Measurements from ENCODE around the gene NSUN6. TPM values are rescaled to one million over a fixed set of nuclear protein-coding genes. Genes with fewer than 3 reads are reported as not detected.
"Not testable (repeated sequence)": the region's sequence is repeated elsewhere in the genome, so short reads cannot be mapped to it uniquely, and the experiment has no call there.

NSUN6 gene
- total RNA-seq, 4 donors from 2014 or later: 2.4 to 3.8 (median 2.9) TPM

GRCh38 chr10:18649364-18649959, 1.9 kb downstream of the NSUN6 start:
- no peak overlapping the region for H3K27ac ChIP-seq
- intact Hi-C loops (cut with DNase I; ENCODE audit: low total_unique reads) (no loop called here), in situ Hi-C loops (cut with MboI; ENCODE audit: low sequenced_read_pairs in 4 of 4) (no loop called here)
- no peak for DNase-seq
- no peak for TF ChIP-seq POLR2A (IDR thresholded peaks at IDR 0.05)
- TF ChIP-seq CTCF (IDR thresholded peaks at IDR 0.05 in 4 of 5, conservative IDR thresholded peaks at IDR 0.05 in 1 of 5): no peak
- no peaks in the 10 kb centered on the region for H3K9me3 ChIP-seq
- no peak for ATAC-seq
- H3K36me3 ChIP-seq: peaks cover 0 to 15% of the 10 kb centered on the region in 2 donors
- H3K4me1 ChIP-seq: peaks cover 11 to 16% of the 10 kb centered on the region in 2 donors
- no peaks in the 10 kb centered on the region for H3K27me3 ChIP-seq
- peak overlapping the region in 1 of 4 donors; percentile 93 for H3K4me3 ChIP-seq

GRCh38 chr10:18647945-18648344, 3.4 kb downstream of the NSUN6 start:
- H3K27me3 ChIP-seq: no peaks in the 10 kb centered on the region
- H3K27ac ChIP-seq: no peak overlapping the region
- ATAC-seq (no peak), DNase-seq (no peak)
- TF ChIP-seq CTCF (IDR thresholded peaks at IDR 0.05 in 4 of 5, conservative IDR thresholded peaks at IDR 0.05 in 1 of 5) (no peak), POLR2A (IDR thresholded peaks at IDR 0.05) (no peak)
- peaks cover 0 to 15% of the 10 kb centered on the region in 2 donors for H3K36me3 ChIP-seq
- in situ Hi-C loops (cut with MboI; ENCODE audit: low sequenced_read_pairs in 4 of 4) (no loop called here), intact Hi-C loops (cut with DNase I; ENCODE audit: low total_unique reads) (no loop called here)
- H3K9me3 ChIP-seq: no peaks in the 10 kb centered on the region
- H3K4me1 ChIP-seq: peaks cover 11 to 16% of the 10 kb centered on the region in 2 donors
- H3K4me3 ChIP-seq: no peak overlapping the region

GRCh38 chr10:18647151-18647550, 4.2 kb downstream of the NSUN6 start:
- H3K4me3 ChIP-seq: no peak overlapping the region
- ATAC-seq (no peak), DNase-seq (no peak)
- H3K4me1 ChIP-seq: peaks cover 11 to 16% of the 10 kb centered on the region in 2 donors
- intact Hi-C loops (cut with DNase I; ENCODE audit: low total_unique reads) (no loop called here), in situ Hi-C loops (cut with MboI; ENCODE audit: low sequenced_read_pairs in 4 of 4) (no loop called here)
- H3K27me3 ChIP-seq: no peaks in the 10 kb centered on the region
- peaks cover 0 to 15% of the 10 kb centered on the region in 2 donors for H3K36me3 ChIP-seq
- TF ChIP-seq POLR2A (IDR thresholded peaks at IDR 0.05) (no peak), CTCF (IDR thresholded peaks at IDR 0.05 in 4 of 5, conservative IDR thresholded peaks at IDR 0.05 in 1 of 5) (no peak)
- no peaks in the 10 kb centered on the region for H3K9me3 ChIP-seq
- H3K27ac ChIP-seq: no peak overlapping the region

GRCh38 chr10:18639719-18640118, 11.7 kb downstream of the NSUN6 start:
- H3K4me3 ChIP-seq; H3K36me3 ChIP-seq; in situ Hi-C loops (cut with MboI; ENCODE audit: low sequenced_read_pairs in 4 of 4); H3K9me3 ChIP-seq; ATAC-seq; DNase-seq; intact Hi-C loops (cut with DNase I; ENCODE audit: low total_unique reads); H3K27me3 ChIP-seq; H3K27ac ChIP-seq; H3K4me1 ChIP-seq: not testable (repeated sequence)

- DNase-seq; in situ Hi-C loops (cut with MboI; ENCODE audit: low sequenced_read_pairs in 4 of 4); ATAC-seq: not testable (repeated sequence)
Observed at GRCh38 chr10:18637400-18637799, 14.0 kb downstream of the NSUN6 start.

GRCh38 chr10:18635995-18636394, 15.4 kb downstream of the NSUN6 start:
- Histone ChIP-seq H3K36me3 (no peaks in the 10 kb centered on the region), H3K27ac (no peak overlapping the region), H3K27me3 (no peaks in the 10 kb centered on the region), H3K4me3 (no peak overlapping the region), H3K4me1 (no peaks in the 10 kb centered on the region), H3K9me3 (no peaks in the 10 kb centered on the region)
- no peak for ATAC-seq
- no peak for DNase-seq
- in situ Hi-C loops (cut with MboI; ENCODE audit: low sequenced_read_pairs in 4 of 4) (no loop called here), intact Hi-C loops (cut with DNase I; ENCODE audit: low total_unique reads) (no loop called here)
- TF ChIP-seq CTCF (IDR thresholded peaks at IDR 0.05 in 4 of 5, conservative IDR thresholded peaks at IDR 0.05 in 1 of 5) (no peak), POLR2A (IDR thresholded peaks at IDR 0.05) (no peak)

More at GRCh38 chr10:18637400-18637799, 14.0 kb downstream of the NSUN6 start:
- H3K27me3 ChIP-seq; H3K27ac ChIP-seq; H3K4me3 ChIP-seq; intact Hi-C loops (cut with DNase I; ENCODE audit: low total_unique reads); H3K4me1 ChIP-seq; H3K9me3 ChIP-seq; H3K36me3 ChIP-seq: not testable (repeated sequence)

GRCh38 chr10:18632500-18632899, 18.9 kb downstream of the NSUN6 start:
- H3K27me3 ChIP-seq; ATAC-seq; in situ Hi-C loops (cut with MboI; ENCODE audit: low sequenced_read_pairs in 4 of 4); H3K4me3 ChIP-seq; DNase-seq; intact Hi-C loops (cut with DNase I; ENCODE audit: low total_unique reads); H3K4me1 ChIP-seq; H3K36me3 ChIP-seq; H3K27ac ChIP-seq; H3K9me3 ChIP-seq: not testable (repeated sequence)

- Histone ChIP-seq H3K4me3 (peak overlapping the region; percentile 58 to 72 (median 64)), H3K27ac (peak overlapping the region; percentile 62 to 69 (median 68))
- H3K9me3 ChIP-seq; H3K36me3 ChIP-seq; intact Hi-C loops (cut with DNase I; ENCODE audit: low total_unique reads); H3K4me1 ChIP-seq; H3K27me3 ChIP-seq; ATAC-seq; in situ Hi-C loops (cut with MboI; ENCODE audit: low sequenced_read_pairs in 4 of 4): not testable (repeated sequence)
- DNase-seq: peak; percentile 18 to 28
Observed at GRCh38 chr10:18627452-18628018, 23.9 kb downstream of the NSUN6 start.
